Inflammatory macrophage treated with lipopolysaccharide for 1 hour (primary cell): Measurements from ENCODE around the gene STRN3.
A peak's percentile ranks its signal among the peaks of the same experiment; 100 is the strongest.
"Not testable (repeated sequence)": the region's sequence is repeated elsewhere in the genome, so short reads cannot be mapped to it uniquely, and the experiment has no call there.

Source experiments
- DNase-seq, 2 donors: peaks; one replicate each; pipeline ENCODE4 v3.0.0-alpha.2; 2020 to 2022

Gene STRN3

GRCh38 chr14:30906752-30907658 lies 119.2 kb downstream of the STRN3 start:
- DNase-seq, result peak in 1 of 2 donors; percentile 21

- no peak for DNase-seq
Observed at GRCh38 chr14:30903285-30904124, 122.7 kb downstream of the STRN3 start.

GRCh38 chr14:30897121-30897520 lies 129.1 kb downstream of the STRN3 start:
- DNase-seq, result not testable (repeated sequence)

- DNase-seq, result no peak
Observed at GRCh38 chr14:30896435-30896834, 129.7 kb downstream of the STRN3 start.

- DNase-seq, result no peak
Observed at GRCh38 chr14:30894923-30895515, 131.2 kb downstream of the STRN3 start.

- no peak for DNase-seq
Observed at GRCh38 chr14:30893819-30894218, 132.4 kb downstream of the STRN3 start.

GRCh38 chr14:30889244-30889594 lies 137.0 kb downstream of the STRN3 start:
- no peak for DNase-seq

- DNase-seq, result no peak
Observed at GRCh38 chr14:30888480-30889243, 137.5 kb downstream of the STRN3 start.

- no peak for DNase-seq
Observed at GRCh38 chr14:30885840-30886740, 140.1 kb downstream of the STRN3 start.

GRCh38 chr14:30884901-30885300 lies 141.3 kb downstream of the STRN3 start:
- no peak for DNase-seq

GRCh38 chr14:30883508-30884294 lies 142.5 kb downstream of the STRN3 start:
- DNase-seq, result no peak

- DNase-seq, result peak; percentile 17 to 41
Observed at GRCh38 chr14:30882431-30882830, 143.7 kb downstream of the STRN3 start.

- DNase-seq, result no peak
Observed at GRCh38 chr14:30876692-30877091, 149.5 kb downstream of the STRN3 start.

GRCh38 chr14:30875788-30876053 lies 150.5 kb downstream of the STRN3 start:
- DNase-seq, result no peak

- DNase-seq, result no peak
Observed at GRCh38 chr14:30874999-30875787, 151.0 kb downstream of the STRN3 start.

GRCh38 chr14:30874120-30874998 lies 151.8 kb downstream of the STRN3 start, which contains the start of gene COCH:
Gene COCH (plus strand): TSS chr14:30874559. CDS start chr14:30874939, 380 bp downstream.
- DNase-seq, result peak in 1 of 2 donors; percentile 14

- DNase-seq, result no peak
Observed at GRCh38 chr14:30873308-30874119, 152.7 kb downstream of the STRN3 start.

- no peak for DNase-seq
Observed at GRCh38 chr14:30872602-30873001, 153.6 kb downstream of the STRN3 start.
